Right lobe of liver (tissue), 6 donors: ENCODE data around the gene FILIP1L. TPM values are rescaled to one million over a fixed set of nuclear protein-coding genes. Genes with fewer than 3 reads are reported as not detected.

ENCODE experiments used
- ATAC-seq, 4 donors: fragments of 200-7000 bp; cut with Tn5 transposase; one replicate each; pipeline ENCODE4 v1.9.1; 2020; ENCODE audit warnings: mild to moderate bottlenecking in 4 of 4, moderate library complexity in 4 of 4
- DNase-seq, 3 donors: peaks; one replicate each; pipeline ENCODE4 v3.0.0-alpha.2; 2020
- H3K27ac ChIP-seq, 3 donors: fragments of 200-600 bp; one replicate each; pipeline ENCODE4 v1.8.0; 2022
- H3K27me3 ChIP-seq, 2 donors: fragments of 200-600 bp; one replicate each; pipeline ENCODE4 v1.8.0; 2022
- H3K36me3 ChIP-seq, 4 donors: fragments of 200-600 bp; sonication (generic) in 1 of 4; one replicate each; pipeline versions ENCODE4 v1.5.1 to v1.8.0; 2017 to 2022; ENCODE audit warnings: control low read depth in 1 of 4
- H3K4me1 ChIP-seq, 4 donors: fragments of 200-600 bp; sonication (generic) in 1 of 4; one replicate each; pipeline versions ENCODE4 v1.5.1 to v1.8.0; 2017 to 2022; ENCODE audit warnings: control low read depth in 1 of 4
- H3K4me3 ChIP-seq, 3 donors: fragments of 200-600 bp; one replicate each; pipeline ENCODE4 v1.8.0; 2022
- H3K9me3 ChIP-seq, 4 donors: fragments of 200-600 bp; sonication (generic) in 1 of 4; one replicate each; pipeline versions ENCODE4 v1.5.1 to v1.8.0; 2017 to 2022; ENCODE audit warnings: control low read depth in 1 of 4
- POLR2A ChIP-seq: fragments of 450-650 bp; IDR thresholded peaks from one replicate; pipeline ENCODE4 v1.6.1; 2017; ENCODE audit warnings: antibody characterized with exemption, mild to moderate bottlenecking
- WGBS: methylation state at CpG from one replicate; pipeline ENCODE4 v1.1.6; 2018; ENCODE audit warnings: low coverage, low lambda C conversion rate; ENCODE audit not compliant: insufficient coverage; ENCODE audit errors: missing lambda C conversion rate; 5-methylcytosine and 5-hydroxymethylcytosine counted together
- intact Hi-C, 2 donors: fragments of 100-400 bp; cut with DNase I; formaldehyde crosslinking; loops; one replicate each; pipeline versions ENCODE4 v1.11.2 to v1.14.1; 2022
- long read RNA-seq: library from polyadenylated mRNA; unstranded; transcript quantifications from one replicate; pipeline ENCODE4 v2.0.0, GENCODE V29; 2019
- total RNA-seq, 6 experiments: library from RNA; depleted of rRNA in 2 of 6; stranded (reverse); fragments of >200 nt in 2 of 6; fragmentation: NEBNext Ultra II Directional in 3 of 6; extraction: Animal tissue kit (Norgen Biotek cat#: 25700) in 3 of 6; gene quantifications; one replicate each; pipeline versions ENCODE4 v1.1.0 to v1.2.4, GENCODE V29; 2016 to 2023
- TF ChIP-seq, protein P1 (sequence below), 4 donors: fragments of 200-600 bp in 3 of 4; fragments of 450-650 bp in 1 of 4; IDR thresholded peaks; one replicate each; pipeline versions ENCODE4 v1.5.1 to v1.8.0; 2016 to 2022; ENCODE audit warnings: antibody characterized with exemption in 4 of 4, mild to moderate bottlenecking in 2 of 4
- donor health status: DM: no; HTN: yes; CAD: no.
- donor health status: DM: no; HTN: no; CAD: no.
- donor health status: DM: no; HTN: no; CAD: no.
- donor health status: DM: no; HTN: yes; CAD: no.
- donor health status: DM: no; HTN: yes; CAD: no.

FILIP1L gene
- total RNA-seq: 10 to 100 TPM in 1 of 6 experiments, 1 to 10 TPM in 4, under 1 TPM in 1; 0.97 to 10.8 (median 3.6) TPM
- long read RNA-seq, partial matches to known transcripts: 0 of 5 reads
- long read RNA-seq, other reads (novel, unspliced or antisense): 2 of 5 reads

DNA sequence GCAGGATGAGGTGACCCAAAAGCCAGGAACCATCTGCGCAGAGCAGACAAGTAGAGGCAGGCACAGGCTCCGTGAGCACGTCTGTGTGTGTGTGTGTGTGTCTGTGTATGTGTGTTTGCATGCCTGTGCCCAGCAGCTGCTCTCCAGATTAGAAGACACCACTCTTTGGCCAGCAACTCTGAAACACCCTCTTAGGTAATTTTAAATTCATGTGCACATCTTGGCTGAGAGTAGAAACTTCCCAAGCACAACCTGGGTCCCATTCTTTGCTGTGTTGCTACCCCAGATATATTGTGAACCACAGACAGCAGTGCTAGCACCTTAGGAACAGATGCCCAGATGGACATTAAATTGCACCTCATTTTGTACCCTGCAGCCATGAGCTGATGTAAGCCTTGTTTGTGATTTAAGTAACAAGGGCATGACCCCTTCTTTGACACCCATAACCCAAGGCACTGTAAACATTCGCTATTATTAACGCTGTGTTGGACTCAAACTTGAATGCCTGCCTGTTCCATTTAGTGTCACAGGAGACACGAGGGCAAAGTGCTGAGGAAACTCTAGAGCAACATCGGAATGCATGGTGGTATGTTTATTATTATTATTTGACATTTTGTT, at the start of gene FILIP1L:
FILIP1L (minus strand) TSS at position 89 of the 618 bp plus-strand sequence.
- no peak within 1 kb of the TSS for H3K4me3 ChIP-seq
- no peak within 1 kb of the TSS for H3K27ac ChIP-seq
- no peak for DNase-seq
- H3K9me3 ChIP-seq: no peaks in the 10 kb centered on the region
- H3K27me3 ChIP-seq: no peaks in the 10 kb centered on the region
- no peaks in the 10 kb centered on the region for H3K4me1 ChIP-seq
- 52% methylated on average over 5 of the region's 7 CpGs for WGBS
- no peak for ATAC-seq
- no peaks in the 10 kb centered on the region for H3K36me3 ChIP-seq
- no peak for TF ChIP-seq POLR2A
- TF ChIP-seq, protein P1, sequence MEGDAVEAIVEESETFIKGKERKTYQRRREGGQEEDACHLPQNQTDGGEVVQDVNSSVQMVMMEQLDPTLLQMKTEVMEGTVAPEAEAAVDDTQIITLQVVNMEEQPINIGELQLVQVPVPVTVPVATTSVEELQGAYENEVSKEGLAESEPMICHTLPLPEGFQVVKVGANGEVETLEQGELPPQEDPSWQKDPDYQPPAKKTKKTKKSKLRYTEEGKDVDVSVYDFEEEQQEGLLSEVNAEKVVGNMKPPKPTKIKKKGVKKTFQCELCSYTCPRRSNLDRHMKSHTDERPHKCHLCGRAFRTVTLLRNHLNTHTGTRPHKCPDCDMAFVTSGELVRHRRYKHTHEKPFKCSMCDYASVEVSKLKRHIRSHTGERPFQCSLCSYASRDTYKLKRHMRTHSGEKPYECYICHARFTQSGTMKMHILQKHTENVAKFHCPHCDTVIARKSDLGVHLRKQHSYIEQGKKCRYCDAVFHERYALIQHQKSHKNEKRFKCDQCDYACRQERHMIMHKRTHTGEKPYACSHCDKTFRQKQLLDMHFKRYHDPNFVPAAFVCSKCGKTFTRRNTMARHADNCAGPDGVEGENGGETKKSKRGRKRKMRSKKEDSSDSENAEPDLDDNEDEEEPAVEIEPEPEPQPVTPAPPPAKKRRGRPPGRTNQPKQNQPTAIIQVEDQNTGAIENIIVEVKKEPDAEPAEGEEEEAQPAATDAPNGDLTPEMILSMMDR (IDR thresholded peaks at IDR 0.05): no peak
- intact Hi-C loops: no loop called here

DNA sequence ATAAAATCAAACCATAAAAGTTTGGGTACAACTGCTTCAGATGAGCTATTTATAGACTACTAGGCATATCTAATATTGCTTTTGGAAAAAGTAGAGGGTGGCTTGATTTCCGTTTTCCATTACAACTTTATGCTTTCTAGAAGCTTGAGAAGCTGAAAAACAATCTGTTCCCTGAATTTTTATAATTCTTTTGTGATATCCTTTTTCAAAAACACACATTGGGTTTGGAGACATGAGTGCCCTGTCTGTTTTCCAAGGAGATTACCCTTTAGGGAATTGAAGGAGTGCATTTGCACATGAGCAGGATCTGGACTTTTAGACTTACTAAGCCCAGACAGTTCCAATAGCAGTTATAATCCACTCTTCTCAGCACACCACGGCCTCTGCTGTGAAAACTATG, 49.5 kb upstream of the FILIP1L start:
- Histone ChIP-seq H3K9me3 (no peaks in the 10 kb centered on the region), H3K36me3 (no peaks in the 10 kb centered on the region), H3K27me3 (no peaks in the 10 kb centered on the region), H3K4me1 (peaks cover 0 to 3% (median 0%) of the 10 kb centered on the region in 4 donors), H3K27ac (no peak overlapping the region), H3K4me3 (no peak overlapping the region)
- ATAC-seq (no peak), DNase-seq (no peak)
- intact Hi-C loops: no loop called here
- 91% methylated on average over 2 of the region's 2 CpGs for WGBS
- TF ChIP-seq, protein P1 (IDR thresholded peaks at IDR 0.05): no peak
- TF ChIP-seq POLR2A: no peak

DNA sequence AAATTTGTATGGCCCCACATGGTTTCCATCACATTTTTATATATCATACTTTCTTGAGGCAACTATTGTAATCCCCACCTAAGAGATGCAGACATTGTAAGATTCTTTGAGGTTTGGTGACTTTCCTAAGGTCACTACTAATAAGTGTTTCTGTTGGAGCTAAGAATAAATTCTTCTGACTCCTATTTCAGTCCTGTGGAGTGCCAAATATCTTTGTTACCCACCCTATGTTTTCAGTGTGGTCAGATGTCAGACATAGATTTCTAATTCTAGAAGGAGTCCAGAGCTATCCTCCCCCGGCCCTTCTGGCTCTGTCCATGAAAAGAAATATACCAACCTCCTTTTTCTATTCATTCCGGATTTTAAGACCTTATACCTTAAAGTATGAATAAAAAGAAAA, 46.2 kb upstream of the FILIP1L start:
- ATAC-seq (no peak), DNase-seq (no peak)
- peak overlapping the region in 1 of 3 donors; percentile 15 for H3K27ac ChIP-seq
- no peak overlapping the region for H3K4me3 ChIP-seq
- H3K36me3 ChIP-seq: no peaks in the 10 kb centered on the region
- H3K9me3 ChIP-seq: peaks cover 0 to 4% (median 0%) of the 10 kb centered on the region in 4 donors
- WGBS: 91% methylated on average over 2 of the region's 2 CpGs
- intact Hi-C loops: no loop called here
- peaks cover 0 to 6% (median 0%) of the 10 kb centered on the region in 4 donors for H3K4me1 ChIP-seq
- TF ChIP-seq, protein P1 (IDR thresholded peaks at IDR 0.05): no peak
- no peak for TF ChIP-seq POLR2A
- no peaks in the 10 kb centered on the region for H3K27me3 ChIP-seq

DNA sequence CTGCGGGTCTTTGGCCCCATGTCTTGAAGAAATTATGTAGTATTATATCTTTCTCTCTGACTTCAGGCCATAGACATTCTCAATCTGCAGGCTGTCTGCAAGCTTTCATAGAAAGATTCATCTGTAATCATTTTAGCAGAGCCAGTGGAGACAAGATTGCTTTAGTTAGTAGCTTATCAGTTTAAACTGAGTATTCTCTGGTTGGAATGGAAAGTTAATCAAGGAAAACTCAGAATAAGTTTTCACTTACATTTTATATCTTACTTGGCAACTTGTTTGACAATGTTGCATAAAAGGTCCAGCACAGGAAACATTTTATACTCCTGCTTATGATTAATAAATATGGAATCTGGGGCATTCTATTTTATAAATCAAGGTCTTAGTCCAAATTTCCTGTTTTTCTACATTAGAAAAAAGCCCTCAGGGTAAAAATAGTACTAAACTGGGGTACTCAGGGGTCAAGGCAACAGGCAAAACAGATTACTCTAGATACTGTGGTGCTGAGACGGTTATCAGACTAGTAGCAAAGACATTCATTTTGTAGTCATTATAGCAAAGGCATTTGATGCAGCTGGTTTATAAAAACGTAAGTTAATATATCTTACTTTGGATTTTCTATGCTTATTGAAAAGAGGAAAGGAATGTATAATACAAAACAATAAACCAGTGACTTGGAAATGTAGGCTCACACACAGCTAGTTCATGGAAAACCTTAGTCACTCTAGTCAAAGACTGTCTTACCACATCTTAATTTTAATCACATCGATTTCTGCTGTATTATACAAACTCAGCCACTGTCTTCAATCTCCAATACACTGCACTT, 45.2 kb upstream of the FILIP1L start:
- WGBS: 65% methylated on average over 4 of the region's 4 CpGs
- H3K27ac ChIP-seq: no peak overlapping the region
- peaks cover 0 to 6% (median 1%) of the 10 kb centered on the region in 4 donors for H3K4me1 ChIP-seq
- intact Hi-C loops: no loop called here
- DNase-seq (no peak), ATAC-seq (peak in 3 of 4 donors; percentile 22 to 62 (median 27))
- TF ChIP-seq, protein P1 (IDR thresholded peaks at IDR 0.05): no peak
- TF ChIP-seq POLR2A: no peak
- H3K36me3 ChIP-seq: no peaks in the 10 kb centered on the region
- no peak overlapping the region for H3K4me3 ChIP-seq
- no peaks in the 10 kb centered on the region for H3K27me3 ChIP-seq
- peaks cover 0 to 9% (median 0%) of the 10 kb centered on the region in 4 donors for H3K9me3 ChIP-seq
